HG02938 (cell line): Measurements from ENCODE around the gene ZDHHC11B.
"Not testable (repeated sequence)": the region's sequence is repeated elsewhere in the genome, so short reads cannot be mapped to it uniquely, and the experiment has no call there.

Experiments
- ATAC-seq: cut with Tn5 transposase; IDR thresholded peaks from one replicate; pipeline ENCODE4 v1.9.1; 2021; ENCODE audit warnings: mild to moderate bottlenecking, moderate library complexity; ENCODE audit not compliant: unreplicated experiment

ZDHHC11B gene

DNA sequence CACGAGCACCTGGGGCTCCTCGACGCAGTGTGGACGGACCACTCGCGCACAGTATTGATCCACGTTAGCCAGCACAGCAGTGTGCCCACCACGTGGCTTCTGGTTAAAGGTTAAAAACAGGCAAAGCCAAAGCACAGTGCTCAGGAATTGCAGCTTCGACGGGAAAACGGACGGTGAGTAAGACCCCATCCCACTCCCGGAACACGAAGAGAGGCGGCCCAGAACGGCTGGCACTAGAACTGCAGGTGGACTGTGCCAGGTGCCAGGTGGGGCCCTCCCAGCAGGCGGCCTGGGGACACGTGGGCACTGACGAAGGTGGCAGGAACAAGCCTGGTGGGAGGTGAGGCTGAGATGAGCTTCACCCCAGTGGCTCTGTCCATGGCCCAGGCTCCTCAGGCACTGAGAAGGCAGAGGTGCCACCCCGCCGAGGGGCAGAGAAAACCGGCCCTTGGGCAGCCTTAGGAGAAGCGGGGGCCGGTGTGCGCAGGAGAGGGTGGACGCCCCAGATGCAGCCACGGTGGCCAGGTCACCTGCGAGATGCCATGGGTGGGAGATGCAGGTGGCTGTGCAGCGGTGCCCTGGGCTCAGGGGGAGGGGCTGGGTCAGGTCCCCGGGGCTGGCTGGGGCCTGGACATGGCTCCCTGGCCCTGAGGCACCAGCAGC, 96.0 kb downstream of the ZDHHC11B start:
- not testable (repeated sequence) for ATAC-seq

DNA sequence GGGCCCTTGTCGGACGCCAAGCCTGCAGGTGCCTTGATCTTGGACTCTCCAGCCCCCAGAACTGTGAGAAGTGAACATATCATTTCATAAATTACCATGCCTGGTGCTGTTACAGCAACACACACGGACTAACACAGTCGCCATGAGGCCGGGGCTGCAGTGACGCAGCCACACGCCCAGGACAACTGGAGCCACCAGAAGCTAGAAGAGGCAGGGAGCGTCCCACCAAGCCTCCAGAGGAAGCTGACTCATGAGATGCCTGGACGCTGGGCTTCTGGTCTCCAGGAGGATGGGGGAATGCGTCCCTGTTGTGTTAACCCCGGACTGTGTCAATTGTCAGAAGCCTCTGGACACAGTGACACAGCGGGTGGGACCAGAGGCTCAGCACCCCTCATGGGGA, 97.6 kb downstream of the ZDHHC11B start:
- not testable (repeated sequence) for ATAC-seq

DNA sequence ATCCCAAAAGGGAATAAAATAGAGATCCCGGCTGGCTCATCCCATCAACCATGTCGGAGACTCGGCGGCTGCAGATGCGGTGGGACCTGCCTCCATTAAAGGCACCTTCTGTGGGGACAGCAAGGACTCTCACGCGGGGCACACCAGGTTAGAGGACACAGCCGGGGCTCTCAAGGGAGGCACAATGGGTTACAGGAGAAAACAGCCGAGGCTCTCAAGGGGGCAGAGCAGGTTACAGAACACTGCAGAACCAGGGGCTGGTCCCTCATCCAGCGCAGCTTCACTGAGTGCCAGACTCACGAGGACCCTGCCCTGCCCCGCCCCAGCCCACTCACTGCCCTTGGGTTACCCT, 98.4 kb downstream of the ZDHHC11B start:
- ATAC-seq: not testable (repeated sequence)

DNA sequence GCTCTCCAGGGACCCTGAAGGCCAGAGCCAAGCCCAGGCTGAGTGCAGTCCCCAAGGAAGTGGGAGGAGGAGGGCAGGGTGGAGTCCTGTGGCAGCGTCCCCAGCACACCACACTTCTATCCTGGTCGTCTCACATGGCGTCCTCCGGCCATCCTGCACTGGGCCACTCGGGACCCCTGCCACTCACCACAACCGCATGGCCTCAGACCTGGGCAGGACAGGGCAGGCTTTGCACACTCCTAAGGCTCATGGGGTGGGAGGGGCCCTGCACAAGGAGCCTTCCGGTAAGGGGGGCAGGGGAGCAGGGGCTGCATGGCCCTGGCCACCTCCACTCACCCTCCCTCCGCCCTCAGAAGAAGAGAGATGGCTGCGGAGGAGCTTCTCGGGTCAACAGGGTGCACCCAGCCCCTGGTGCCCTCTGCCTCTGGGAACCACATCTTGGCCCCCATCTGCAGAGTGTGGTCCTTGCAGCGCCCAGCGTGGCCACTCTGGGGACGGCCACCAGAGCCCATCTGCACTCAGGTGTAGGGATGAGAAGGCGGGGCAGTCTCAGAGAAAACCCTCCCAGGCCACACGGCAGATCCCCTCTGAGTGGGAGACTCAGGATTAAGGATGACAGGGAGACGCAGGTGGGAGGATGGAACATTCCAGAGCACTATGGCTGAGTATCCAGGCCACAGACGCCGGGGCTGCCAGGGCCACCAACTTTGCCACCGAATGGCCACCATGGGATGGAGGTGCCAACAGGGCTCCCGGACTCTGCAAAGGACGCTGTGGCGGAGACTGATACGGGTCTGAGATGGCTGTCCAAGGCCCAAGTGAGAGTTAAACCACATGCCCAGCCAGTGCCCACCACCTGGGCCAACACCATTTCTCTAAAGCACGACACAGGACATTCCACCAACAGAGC, 99.0 kb downstream of the ZDHHC11B start:
- ATAC-seq: no peak

DNA sequence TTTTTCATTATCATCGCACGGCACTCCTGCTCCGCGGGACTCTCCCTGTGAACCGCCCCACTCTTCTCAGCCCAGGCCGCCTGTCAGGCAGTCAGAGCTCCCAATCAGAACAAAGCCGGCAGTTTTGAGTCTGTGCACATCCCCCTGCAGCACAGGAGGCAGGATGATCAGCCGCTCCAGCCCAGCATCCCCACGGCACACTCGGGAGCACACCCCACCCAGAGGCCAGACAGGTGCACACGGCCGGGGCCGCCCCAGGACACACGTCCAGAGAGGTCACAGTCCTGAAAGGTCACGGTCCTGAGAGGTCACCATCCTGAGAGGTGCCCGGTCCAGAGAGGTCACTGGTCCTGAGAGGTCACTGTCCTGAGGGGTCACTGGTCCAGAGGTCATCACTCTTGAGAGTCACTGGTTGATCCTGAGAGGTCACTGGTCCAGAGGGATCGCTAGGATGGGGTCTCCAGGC, 99.7 kb downstream of the ZDHHC11B start:
- no peak for ATAC-seq

DNA sequence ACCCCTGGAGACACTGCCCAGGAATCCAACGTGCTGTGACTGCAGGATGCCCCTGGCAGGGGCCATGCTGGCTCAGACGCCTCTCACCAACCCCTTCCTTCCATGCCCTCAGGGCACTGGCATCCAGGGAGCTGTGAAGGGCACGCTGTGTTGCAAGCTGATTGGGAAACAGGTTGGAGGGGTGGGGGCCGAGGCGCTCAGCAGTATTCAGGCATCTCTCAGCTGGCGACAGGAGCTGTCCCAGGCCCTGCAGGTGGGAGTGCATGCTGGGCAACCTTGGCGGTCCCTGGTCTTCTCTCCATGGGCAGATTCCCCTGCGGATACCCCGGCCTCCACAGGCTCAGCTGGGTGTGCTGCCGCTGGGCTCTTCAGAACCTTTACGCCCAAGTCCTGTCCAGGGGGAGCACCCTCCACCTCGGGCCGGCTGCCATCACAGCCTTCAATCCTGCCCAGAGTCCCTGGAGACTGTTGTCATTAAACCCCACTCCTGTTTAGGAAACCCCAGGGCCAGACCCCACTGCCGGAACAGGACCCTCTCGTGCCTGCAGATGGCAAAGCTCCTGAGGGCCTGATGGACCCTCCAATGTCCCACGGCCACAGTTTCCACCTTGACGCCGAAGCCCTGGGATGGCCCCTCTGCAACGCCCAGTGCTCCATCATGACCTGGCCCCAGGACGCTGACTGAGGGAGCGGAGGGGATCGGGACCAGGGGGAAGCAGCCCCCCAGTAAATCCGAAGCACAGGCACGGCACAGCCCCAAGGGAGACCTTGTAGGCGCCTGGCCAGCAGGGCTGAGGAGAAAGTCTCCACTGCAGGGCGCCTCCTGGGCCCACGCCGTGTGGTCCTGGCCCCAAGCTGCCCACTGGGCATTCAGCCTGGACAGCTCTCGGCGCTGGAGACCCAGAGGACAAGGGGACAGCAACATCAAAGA, 100.7 kb downstream of the ZDHHC11B start:
- no peak for ATAC-seq

DNA sequence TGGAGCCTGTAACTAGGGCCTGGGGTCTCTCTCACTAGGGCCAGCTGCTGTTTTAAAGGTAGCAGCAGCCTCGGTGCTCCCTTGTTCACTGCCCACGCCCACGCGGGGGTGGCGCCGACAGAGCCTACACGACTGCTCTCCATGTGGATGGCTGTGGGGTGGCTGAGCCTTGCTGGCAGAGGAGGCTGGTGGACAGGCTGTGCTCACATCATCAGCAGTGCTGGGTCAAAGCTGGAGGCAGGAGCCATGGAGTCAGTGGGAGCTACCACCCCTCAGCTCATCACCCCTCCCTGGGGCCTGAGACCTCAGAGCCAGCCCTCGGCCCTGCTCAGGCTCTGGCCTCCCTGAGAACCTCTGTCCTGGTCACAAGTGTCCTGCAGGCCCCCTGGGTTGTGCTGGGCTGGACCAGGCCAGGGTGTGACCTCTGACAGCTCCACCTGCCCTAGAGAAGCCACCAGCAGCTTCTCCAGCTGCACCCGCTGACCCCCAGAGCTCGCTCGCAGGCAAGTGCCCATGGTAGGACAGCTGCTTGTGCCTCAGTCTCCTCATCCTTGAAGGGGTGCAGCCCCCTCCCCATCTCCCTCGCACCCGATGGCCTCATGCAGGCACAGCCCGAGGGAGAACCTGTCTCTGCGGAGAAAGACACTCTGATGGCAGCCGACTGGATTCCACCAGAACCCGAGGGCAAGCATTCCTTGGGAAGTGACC, 101.7 kb downstream of the ZDHHC11B start:
- not testable (repeated sequence) for ATAC-seq

DNA sequence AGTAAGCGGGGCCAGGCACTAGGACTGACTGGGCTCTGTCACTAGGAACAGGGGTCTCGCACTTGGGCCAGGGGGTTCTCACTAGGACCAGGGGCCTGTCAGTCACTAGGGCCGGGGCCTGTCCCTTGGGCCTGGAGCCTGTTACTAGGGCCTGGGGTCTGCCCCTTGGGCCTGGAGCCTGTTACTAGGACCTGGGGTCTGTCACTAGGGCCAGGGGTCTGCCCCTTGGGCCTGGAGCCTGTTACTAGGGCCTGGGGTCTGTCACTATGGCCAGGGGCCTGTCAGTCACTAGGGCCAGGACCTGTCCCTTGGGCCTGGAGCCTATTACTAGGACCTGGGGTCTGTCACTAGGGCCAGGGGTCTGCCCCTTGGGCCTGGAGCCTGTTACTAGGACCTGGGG, 102.3 kb downstream of the ZDHHC11B start:
- not testable (repeated sequence) for ATAC-seq

DNA sequence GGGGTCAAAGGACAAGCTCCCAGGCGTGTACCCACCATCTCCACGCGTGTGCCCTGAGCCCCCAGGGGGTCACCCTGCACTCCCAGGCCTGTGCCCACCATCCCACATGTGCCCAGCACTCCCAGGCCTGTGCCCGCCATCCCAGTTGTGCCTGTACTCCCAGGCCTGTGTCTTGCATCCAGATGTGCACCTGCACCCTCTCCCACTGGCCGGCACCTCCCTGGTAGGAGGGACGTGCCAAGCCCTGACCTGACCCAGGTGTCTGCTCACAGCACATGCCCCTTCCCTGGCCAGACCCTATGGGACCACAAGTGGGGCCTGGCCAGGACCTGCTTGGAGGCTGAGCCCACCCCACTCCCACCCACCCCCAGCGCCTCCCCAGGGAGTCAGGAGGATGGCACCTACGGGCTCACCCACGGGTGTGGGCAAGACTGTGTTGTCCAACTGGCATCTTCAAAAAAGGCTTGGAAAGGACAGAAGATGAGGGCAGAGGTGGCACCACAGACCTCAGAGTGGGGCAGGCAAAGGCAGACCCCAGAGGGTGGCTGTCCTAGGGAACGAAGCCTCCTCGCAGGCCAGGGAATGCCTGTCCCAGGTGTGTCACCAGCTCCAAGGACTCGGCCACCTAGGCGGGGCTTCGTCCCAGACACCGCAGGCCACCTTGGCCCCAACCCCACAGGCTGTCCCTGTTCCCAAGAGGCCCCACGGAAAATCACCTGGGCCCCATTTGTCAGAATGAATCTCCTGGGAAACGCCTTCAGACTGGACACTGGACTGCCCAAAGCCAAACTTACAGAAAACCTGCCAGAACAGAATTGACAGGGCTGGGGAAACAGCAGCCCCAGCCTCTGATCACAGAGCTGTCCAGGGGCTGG, 103.0 kb downstream of the ZDHHC11B start:
- ATAC-seq: not testable (repeated sequence)

DNA sequence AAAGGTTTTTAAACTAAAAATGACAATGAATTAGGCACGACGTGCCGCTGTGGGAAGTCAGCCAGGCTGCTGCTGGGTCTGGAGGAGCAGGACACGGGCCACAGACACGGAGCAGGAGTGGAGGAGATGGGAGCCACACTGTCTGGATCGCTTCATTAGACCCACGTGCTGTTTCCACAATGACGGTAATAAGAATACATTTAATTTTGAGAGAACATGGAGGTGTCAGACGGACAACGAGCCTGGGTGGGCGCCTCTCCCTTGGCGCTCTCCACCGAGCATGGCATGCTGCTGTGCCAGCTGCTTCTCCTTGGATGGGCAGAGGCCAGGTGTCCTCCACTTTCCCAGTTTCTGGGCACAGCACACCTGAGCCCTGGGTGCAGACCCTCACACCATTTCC, 103.7 kb downstream of the ZDHHC11B start:
- not testable (repeated sequence) for ATAC-seq

DNA sequence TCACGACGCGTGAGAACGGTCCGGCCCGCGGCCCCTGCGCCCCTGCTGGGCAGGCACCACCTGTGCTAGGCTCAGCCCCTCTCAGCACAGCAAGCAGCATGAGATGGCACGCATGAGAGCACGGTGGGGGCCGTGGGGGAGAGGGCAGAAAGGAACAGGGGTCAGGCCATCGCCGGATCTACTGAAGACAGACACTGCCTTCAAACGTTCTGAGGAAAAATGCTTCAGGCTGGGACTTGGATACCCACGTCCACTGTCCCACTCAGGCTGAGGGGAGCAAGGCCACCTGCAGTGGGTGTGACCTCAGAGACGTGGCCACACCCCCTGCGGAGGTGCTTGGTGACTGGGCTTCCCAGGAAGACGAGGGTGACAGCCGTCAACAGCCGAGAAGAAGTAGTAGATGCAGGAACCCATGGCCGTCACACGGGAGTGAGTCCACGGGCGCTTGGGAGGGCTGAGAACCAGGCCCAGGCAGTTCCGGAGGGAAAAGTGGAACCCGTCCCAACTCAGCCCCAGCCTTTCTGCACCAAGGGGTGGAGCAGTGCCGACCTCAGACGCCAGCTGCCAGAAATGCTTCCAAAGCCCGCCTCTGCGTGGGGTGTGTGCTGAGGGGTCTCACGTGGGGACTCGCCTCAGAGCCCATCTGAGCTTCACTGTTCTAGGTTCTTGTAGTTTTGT, 104.3 kb downstream of the ZDHHC11B start:
- not testable (repeated sequence) for ATAC-seq

DNA sequence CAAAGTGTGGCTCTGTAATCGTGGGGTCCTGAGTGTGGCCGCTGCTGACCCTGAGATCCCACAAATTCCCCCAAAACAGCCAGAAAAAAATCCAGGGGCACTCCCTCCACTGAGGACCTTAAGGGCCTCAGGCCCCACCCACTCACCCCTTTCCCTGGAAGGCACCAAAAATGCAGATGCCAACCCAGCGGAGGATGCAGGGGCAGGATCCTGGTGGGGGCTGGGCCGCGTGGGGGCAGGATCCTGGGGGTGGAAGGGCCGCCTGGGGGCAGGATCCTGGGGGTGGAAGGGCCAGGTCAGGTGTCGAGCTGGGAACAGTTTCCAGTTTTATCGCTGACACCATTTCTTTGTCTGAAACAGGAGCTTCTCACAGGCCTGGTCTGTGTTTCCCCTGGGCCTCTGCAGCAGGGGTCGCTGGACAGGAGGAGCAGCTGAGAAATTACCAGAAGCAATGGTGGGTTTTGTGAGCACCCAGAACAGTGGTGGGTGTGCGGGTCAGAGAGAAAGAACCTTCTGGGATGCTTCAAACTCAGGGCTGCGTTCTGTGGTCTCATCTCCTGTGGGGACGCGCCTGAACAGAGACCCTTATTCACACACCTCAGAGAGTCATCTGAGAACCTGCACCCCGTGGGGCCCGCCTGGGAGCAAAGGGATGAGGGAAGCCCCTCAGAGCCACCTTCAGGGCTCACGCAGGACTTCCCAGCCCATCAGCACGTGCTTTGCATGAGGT, 105.2 kb downstream of the ZDHHC11B start:
- ATAC-seq: not testable (repeated sequence)

DNA sequence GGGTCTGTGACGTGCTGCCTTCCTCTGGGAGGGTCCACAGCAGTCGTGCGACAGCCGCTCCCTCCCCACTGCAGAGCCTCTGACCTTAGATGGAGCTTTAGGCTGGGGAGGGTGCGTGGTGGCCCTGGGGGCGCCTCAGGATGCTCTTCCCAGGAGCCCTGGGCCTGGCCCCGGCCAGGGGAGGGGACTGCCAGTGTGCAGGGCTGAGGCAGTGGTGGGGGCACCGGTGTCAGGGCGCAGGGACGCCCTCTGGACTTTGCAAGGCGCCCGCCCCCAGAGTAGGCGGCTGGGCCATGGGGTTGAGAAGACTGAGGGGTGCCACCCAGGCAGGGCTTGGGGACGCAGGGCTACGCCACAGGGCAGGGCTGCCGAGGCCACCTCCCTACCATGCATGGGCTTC, 106.0 kb downstream of the ZDHHC11B start:
- ATAC-seq: not testable (repeated sequence)

DNA sequence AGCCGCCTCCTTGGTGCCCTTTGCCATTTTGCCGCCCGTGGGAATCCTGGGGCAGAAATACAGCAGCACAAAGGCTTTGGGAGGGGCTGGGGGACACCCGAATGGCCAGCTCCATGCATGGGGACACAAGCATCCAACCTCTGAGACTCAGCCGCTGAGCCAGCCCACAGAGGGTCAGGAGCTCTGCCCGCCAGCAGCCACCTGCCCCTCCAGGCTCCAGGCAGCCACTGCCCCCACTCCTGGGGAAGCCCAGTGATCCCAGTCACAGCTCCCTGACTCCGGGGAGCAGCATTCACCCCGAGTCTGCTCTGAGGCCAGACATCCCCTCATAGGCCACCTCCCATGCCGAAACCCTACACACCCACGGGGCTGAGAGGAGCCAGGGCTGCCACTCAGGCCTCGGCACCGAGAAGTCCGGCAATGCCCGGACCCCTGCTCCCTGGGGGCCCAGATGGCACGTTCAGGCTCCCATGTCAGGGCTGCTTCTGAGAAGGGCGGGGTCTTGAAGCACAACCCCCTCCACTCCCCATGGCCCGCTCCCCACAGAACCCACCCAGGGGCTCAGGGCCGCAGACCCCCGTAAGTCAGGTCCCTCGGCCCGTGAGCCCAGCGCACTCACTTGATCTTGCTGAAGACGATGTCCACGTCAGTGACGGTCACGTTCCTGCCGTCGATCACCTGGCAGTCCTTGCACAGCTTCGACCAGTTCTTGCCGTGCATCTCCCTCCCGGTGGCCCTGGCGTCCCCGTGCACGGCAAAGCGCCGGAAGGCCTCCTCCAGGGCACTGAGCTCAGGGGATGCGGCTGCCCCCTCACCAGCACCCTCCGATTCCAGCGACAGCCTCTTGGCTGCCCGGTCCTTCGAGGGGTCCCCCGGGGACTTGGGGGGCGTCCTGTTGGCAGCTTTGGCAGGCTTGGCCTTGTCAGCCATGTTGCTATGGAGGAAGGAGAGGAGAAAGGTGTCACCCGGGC, 107.1 kb downstream of the ZDHHC11B start:
- ATAC-seq: no peak

DNA sequence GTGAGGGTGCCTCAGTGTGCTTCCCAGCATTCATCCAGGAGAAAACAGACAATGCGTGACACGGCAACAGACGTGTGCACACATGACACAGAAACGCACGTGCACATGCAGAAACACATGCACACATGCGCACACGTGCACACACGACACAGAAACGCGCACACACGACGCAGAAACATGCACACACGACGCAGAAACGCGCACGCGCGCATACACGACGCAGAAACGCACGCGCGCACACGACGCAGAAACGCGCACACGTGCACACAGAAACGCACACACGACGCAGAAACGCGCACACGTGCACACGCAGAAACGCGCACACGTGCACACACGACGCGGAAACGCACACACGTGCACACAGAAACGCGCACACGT, 107.8 kb downstream of the ZDHHC11B start:
- ATAC-seq: no peak

DNA sequence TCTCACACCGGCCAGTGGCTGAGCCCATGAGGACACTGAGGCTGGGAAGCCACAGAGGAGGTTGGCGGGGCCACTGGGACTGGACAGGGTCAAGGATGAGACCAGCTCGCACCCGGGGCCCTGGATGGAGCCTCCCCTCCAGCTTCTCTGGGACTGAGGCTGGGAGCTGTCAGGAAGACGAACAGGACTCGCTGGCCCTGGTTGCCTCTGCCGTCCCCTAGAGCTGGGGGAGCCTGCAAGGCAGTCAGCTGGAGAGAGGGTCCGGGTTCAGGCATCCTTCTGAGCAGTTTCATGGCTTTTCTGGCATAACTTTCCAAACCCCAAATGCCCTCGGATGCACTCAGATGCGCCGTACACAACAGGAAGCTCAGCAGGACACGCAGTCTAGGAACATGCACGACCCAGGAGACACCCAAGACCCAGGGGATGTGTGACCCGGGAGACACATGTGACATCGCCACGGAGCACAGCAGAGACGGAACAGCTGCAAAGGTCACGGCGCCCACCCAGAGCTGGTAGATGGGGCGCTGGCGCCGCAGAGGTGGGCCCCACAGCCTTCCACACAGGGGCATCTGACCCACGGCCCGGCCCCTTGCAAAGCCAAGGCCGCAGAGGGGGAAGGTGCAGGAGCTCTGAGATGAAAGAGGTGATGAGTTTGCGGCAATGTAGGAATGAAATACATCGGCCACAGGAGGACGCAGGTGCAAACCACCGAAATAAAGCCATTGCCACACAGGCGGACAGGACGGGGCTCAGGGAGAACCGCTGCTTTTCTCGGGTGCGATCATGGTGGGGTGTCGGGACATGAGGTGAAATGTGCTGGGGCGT, 108.4 kb downstream of the ZDHHC11B start:
- ATAC-seq: no peak
